ENCODE results near the gene ZNF474.

ZNF474 gene

DNA sequence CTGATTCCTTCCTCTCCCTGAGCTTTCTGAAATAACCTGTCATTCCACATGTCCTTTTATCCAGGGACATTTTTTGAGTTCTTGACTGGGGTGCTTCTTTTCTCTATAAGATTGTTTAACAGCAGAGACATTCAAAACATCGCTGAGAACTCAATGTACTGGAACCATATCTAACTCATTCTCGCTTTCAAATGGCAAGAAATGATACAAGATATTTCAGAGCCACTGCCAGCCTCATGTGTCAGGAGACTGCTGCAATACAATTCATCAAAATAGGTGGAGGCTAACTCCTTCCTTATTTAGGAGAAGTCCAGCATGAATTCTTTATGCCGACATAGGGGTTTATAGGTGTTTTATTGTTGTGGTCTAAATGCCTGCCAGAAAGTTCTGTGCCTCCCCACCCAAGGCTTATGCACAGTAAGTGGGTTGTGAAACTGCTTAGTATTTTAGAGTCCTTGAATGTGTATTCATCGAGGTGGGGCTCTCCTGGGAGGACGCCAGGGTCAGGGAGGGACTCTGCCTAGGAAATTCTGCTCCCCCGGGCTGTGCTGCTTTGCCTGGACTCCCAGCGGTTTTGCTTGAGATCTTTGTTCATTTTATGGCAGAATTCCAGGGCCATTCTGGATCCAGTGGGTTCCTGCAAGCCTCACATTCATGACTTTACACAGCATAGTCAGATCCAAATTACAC lies 53.9 kb downstream of the ZNF474 start:
- no peak for DNase-seq

GRCh38 chr5:122183788-122184170 lies 54.4 kb downstream of the ZNF474 start:
- no peak for DNase-seq

GRCh38 chr5:122184676-122185255 lies 55.4 kb downstream of the ZNF474 start:
- no peak for DNase-seq

- no peak for DNase-seq
These were observed 58.1 kb downstream of the ZNF474 start for GRCh38 chr5:122187426-122187825.

DNA sequence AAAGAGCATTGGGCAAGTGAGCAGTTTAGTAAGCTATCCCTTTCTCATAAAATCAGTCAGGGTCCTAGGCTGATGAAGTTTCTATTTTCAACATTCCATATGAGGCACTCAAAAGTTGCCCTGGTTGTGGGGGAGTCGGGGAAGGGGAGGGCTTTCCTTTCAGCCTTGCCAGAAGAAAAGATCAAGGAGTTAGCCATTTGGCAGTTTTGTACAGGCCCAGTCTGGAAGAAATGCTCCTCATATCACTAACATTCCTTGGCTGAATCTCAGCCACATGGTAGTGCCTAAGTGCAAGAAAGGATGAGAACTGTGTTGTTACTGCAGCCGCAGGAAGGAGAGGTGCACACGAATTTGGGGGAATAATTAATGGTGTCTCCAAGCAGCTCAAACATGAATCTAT lies 60.8 kb downstream of the ZNF474 start:
- DNase-seq = no peak

GRCh38 chr5:122192497-122193496 lies 63.5 kb downstream of the ZNF474 start:
- DNase-seq = peak; percentile 36 to 77

DNA sequence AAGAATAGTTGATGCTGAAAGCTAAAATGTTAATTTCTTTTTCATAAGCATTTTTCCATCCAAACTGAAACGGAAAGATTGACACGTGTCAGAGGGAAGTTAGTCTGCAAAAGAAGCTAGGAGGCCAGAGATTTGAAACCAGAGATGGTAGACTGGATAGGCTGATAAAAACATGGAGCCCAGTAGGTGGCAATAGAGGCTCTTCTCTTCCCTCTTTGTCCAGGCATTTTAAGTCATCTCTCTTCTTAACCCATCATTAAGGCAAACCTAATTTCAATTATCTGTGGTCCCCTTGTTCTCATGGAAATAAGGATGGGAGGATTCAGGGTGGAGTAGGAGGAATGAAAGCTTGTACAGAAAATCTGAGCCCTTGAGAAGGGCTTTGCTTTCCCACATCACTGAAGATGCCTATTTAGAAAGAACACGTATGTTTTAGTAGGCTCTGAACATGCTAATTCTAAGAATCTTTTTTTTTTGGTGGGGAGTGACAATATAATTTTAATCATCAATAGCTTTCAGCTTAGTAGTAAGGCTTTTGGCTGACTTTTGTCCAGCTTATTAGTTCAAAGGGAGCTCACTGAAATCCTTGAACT lies 66.6 kb downstream of the ZNF474 start:
- peak; percentile 14 to 55 for DNase-seq

DNA sequence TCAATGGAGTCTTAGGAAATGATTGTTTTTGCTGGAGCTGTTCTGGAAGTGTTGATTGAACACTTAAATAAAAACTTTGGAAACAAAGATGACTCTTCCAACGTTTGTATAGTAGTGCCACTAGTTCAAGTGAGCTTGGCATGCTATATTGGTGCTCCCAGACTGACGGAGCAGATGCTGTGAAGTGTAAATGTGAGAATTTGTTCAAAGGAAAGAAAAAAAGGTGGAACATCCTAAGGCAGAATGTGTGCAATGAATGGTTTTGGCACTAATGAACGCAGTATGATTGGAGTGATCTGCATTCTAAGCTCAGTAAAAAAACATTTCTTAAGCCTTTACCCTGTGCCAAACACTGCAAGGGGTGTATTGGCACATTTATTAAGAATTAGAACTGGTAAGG lies 69.8 kb downstream of the ZNF474 start:
- DNase-seq = no peak

GRCh38 chr5:122200450-122200849 lies 71.1 kb downstream of the ZNF474 start:
- DNase-seq = no peak

GRCh38 chr5:122200865-122201264 lies 71.5 kb downstream of the ZNF474 start:
- no peak for DNase-seq

DNA sequence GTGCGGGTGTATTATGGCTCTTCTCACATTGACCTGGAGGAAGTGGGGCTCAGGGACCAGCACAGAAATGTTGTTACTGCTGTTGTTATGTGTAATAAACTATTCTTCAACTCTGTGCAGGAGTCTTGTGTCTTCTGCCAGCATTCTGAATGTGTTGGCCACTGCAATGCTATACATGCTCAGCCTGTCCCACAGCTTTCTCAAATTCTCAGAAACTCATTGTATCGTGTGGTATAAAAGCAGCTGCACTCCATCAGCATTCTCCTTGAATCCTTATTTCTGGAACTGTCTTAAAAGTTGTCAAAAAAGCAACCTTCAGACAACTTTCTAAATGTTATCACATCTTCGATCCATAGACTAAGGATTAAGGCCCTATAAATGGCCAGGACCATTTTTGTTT lies 72.0 kb downstream of the ZNF474 start:
- DNase-seq = no peak

DNA sequence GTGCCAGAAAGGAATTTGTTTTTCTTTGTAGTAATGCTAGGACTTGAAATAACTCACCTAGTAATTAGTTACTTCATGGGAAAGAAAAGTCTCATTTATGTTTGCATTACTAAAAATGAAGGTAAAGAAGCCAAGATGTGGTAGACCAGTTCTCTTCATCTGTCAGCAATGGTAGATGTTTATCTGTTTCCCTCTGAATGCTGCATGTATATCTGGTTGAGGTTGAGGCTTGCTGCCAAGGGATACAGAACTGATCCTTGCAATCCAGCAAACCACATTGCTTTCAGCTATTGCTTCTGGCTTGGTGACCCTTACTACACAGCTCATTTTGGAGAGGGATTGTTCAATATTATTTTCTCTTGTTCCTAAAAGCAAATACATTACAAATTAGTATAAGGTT lies 73.6 kb downstream of the ZNF474 start:
- no peak for DNase-seq
